Endodermal cell (in vitro differentiated cells): ENCODE results near the gene ZBED1. TPM values are rescaled to one million over a fixed set of nuclear protein-coding genes. Genes with fewer than 3 reads are reported as not detected.

ENCODE experiments used
- DNase-seq: peaks from one replicate; pipeline ENCODE4 v3.0.0-alpha.2; 2017
- H3K27ac ChIP-seq: 2 replicates; pipeline ENCODE4 v1.5.1; 2013; ENCODE audit warnings: mild to moderate bottlenecking, low read depth, low read length, moderate library complexity
- H3K27me3 ChIP-seq: 2 replicates; pipeline ENCODE4 v1.6.1; 2013; ENCODE audit warnings: mild to moderate bottlenecking, low read length, moderate library complexity; ENCODE audit not compliant: insufficient read depth, control insufficient read depth, poor library complexity, severe bottlenecking
- H3K36me3 ChIP-seq: 2 replicates; pipeline ENCODE4 v1.7.0; 2013; ENCODE audit warnings: mild to moderate bottlenecking, low read length, moderate library complexity; ENCODE audit not compliant: control insufficient read depth, insufficient read depth
- H3K4me1 ChIP-seq: one replicate; pipeline ENCODE4 v1.7.0; 2013; ENCODE audit warnings: low read length; ENCODE audit not compliant: control insufficient read depth, insufficient read depth
- H3K4me3 ChIP-seq: 2 replicates; pipeline ENCODE4 v1.5.1; 2013; ENCODE audit warnings: mild to moderate bottlenecking, low read length, moderate library complexity
- H3K9ac ChIP-seq: 2 replicates; pipeline ENCODE4 v1.6.1; 2013; ENCODE audit warnings: mild to moderate bottlenecking, low read length, moderate library complexity; ENCODE audit not compliant: poor library complexity, severe bottlenecking; ENCODE audit errors: extremely low read depth
- H3K9me3 ChIP-seq: 2 replicates; pipeline ENCODE4 v1.6.1; 2013; ENCODE audit warnings: mild to moderate bottlenecking, low read length, moderate library complexity; ENCODE audit not compliant: control insufficient read depth
- H3K27ac Mint-ChIP-seq: 2 replicates; pipeline ENCODE4 v1.8.0; 2020; ENCODE audit warnings: mixed read lengths
- H3K27me3 Mint-ChIP-seq: 2 replicates; pipeline ENCODE4 v1.8.0; 2021; ENCODE audit warnings: mild to moderate bottlenecking, mixed read lengths; ENCODE audit not compliant: insufficient read depth
- H3K36me3 Mint-ChIP-seq: 2 replicates; pipeline ENCODE4 v1.8.0; 2020; ENCODE audit warnings: low read depth, mixed read lengths
- H3K4me1 Mint-ChIP-seq: 2 replicates; pipeline ENCODE4 v1.8.0; 2020; ENCODE audit warnings: mixed read lengths
- H3K4me3 Mint-ChIP-seq: 2 replicates; pipeline ENCODE4 v1.8.0; 2020; ENCODE audit warnings: mild to moderate bottlenecking, moderate library complexity, mixed read lengths
- H3K9me3 Mint-ChIP-seq: 2 replicates; pipeline ENCODE4 v1.8.0; 2020; ENCODE audit warnings: mild to moderate bottlenecking, mixed read lengths
- WGBS, 2 experiments: methylation state at CpG; one replicate each; pipeline versions ENCODE4 v1.1.5 to v1.1.7; 2013; ENCODE audit warnings: missing lambda C conversion rate in 2 of 2, mixed read lengths in 1 of 2; ENCODE audit not compliant: insufficient coverage in 1 of 2, insufficient read length in 1 of 2; 5-methylcytosine and 5-hydroxymethylcytosine counted together
- total RNA-seq, 2 donors: library from RNA; stranded (reverse); fragmentation: NEBNext Ultra II Directional in 1 of 2; extraction: Animal tissue kit (Norgen Biotek cat#: 25700) in 1 of 2; gene quantifications; 2 replicates in 1 of 2; 3 replicates in 1 of 2; pipeline ENCODE4 v1.2.1, GENCODE V29; 2021
- TF ChIP-seq, protein P1 (sequence below): fragments of 200-600 bp; sonication (generic); conservative IDR thresholded peaks from 2 replicates; pipeline ENCODE4 v1.5.0; 2021; ENCODE audit warnings: antibody characterized with exemption, mild to moderate bottlenecking

Gene ZBED1
- total RNA-seq, 2 donors from 2014 or later, result 55.8 to 71.9 TPM

DNA sequence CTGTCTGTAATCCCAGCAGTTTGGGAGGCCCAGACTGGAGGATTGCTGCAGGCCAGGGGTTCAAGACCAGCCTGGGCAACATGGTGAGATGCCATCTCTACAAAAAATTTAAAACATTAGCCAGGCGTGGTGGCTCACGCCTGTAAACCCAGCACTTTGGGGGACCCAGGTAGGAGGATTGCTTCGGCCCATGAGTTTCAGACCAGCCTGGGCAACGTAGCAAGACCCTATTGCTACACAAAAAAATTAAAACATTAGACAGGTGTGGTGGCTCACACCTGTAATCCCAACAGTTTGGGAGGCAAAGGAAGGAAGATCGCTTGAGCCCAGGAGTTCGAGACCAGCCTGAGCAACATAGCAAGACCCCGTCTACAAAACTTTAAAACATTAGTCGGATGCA lies 1.3 kb downstream of the ZBED1 start:
- H3K27me3 ChIP-seq, result no peaks in the 10 kb centered on the region

DNA sequence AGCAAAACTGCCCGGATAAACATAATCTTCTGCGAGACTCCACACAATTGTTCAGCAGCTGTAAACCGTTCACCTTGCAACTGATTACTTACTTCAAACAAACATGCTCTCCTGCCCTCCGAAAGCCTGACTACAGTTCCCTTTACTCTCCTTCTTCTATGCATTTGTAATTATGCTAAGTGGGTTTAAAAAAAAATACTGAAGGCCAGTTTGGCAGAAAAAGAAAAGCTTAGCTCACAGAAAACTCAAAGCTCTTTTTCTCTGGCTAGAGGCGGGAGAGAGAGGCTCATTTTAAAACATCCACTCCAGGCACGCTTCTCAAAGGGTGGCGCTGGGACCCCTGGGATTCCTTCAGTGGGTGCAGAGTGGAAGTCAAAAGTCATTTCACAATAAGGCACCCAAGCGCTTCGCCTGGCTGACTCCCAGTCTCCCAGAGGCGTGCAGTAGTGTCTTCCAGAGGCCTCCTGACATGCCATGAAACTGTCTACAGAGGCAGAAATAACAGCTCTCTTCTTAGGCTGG lies 1.9 kb downstream of the ZBED1 start:
- Histone ChIP-seq H3K27ac (peak overlapping the region; percentile 57), H3K9ac (peak overlapping the region; percentile 40), H3K9me3 (no peaks in the 10 kb centered on the region)

More for the DNA sequence above, 1.3 kb downstream of the ZBED1 start:
- Mint-ChIP-seq H3K9me3 (no peaks in the 10 kb centered on the region), H3K27ac (peak overlapping the region; percentile 89), H3K36me3 (peaks cover 23% of the 10 kb centered on the region), H3K4me1 (peaks cover 32% of the 10 kb centered on the region), H3K27me3 (no peaks in the 10 kb centered on the region), H3K4me3 (peak overlapping the region; percentile 72)
- Histone ChIP-seq H3K9me3 (no peaks in the 10 kb centered on the region), H3K27ac (no peak overlapping the region), H3K36me3 (peaks cover 12% of the 10 kb centered on the region), H3K4me1 (peaks cover 6% of the 10 kb centered on the region), H3K9ac (peak overlapping the region; percentile 40), H3K4me3 (peak overlapping the region; percentile 79)
- TF ChIP-seq, protein P1, sequence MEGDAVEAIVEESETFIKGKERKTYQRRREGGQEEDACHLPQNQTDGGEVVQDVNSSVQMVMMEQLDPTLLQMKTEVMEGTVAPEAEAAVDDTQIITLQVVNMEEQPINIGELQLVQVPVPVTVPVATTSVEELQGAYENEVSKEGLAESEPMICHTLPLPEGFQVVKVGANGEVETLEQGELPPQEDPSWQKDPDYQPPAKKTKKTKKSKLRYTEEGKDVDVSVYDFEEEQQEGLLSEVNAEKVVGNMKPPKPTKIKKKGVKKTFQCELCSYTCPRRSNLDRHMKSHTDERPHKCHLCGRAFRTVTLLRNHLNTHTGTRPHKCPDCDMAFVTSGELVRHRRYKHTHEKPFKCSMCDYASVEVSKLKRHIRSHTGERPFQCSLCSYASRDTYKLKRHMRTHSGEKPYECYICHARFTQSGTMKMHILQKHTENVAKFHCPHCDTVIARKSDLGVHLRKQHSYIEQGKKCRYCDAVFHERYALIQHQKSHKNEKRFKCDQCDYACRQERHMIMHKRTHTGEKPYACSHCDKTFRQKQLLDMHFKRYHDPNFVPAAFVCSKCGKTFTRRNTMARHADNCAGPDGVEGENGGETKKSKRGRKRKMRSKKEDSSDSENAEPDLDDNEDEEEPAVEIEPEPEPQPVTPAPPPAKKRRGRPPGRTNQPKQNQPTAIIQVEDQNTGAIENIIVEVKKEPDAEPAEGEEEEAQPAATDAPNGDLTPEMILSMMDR, result no peak
- no peak for DNase-seq
- 84 to 90% methylated on average over 7 to 8 of the region's 8 CpGs for WGBS, 2 experiments

DNA sequence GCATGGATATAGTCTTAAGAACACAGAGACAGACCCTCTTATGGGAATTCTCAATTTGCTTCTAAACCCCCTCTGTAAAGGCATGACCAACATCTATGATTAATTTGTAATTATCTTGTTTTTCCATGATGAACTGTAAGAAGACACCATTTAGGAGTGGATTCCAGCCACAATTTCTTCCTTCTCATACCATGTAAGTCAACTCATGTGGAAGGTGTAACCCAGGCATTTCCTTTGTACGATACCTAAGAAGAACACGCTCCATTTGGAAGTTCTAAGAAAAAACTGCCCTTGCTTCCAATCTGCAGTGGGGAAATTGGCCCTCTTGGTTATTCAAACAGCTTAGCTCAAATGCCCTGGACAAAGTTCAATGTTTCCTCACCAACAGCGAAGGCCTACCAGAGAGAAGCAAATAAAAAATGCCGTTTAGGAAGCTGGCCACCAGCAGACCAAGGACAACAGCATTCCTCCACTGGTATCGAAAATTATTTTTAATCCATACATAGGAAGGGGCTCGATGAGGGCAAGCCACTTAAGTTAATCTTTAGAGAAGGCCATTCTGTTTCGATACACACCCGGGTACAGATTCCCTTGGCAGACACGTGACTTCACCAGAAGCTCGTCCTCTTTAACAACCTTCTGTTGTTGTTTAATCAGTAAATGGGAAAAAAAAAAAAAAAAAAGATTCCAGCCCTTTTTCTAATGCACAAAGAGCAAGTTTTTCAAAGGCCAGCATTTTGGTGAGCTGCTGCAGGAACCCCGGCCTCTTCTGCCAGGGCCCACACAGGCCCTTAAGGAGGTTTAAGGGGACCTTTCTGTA lies 2.6 kb downstream of the ZBED1 start:
- peak overlapping the region; percentile 57 for H3K27ac ChIP-seq
- H3K9ac ChIP-seq, result peak overlapping the region; percentile 40
- peaks cover 23% of the 10 kb centered on the region for H3K36me3 Mint-ChIP-seq
- peak overlapping the region; percentile 72 for H3K4me3 Mint-ChIP-seq
- DNase-seq, result no peak
- H3K9me3 ChIP-seq, result no peaks in the 10 kb centered on the region
- H3K27ac Mint-ChIP-seq, result peak overlapping the region; percentile 89
- H3K4me1 ChIP-seq, result peaks cover 6% of the 10 kb centered on the region
- peaks cover 12% of the 10 kb centered on the region for H3K36me3 ChIP-seq
- H3K4me1 Mint-ChIP-seq, result peaks cover 32% of the 10 kb centered on the region
- no peaks in the 10 kb centered on the region for H3K27me3 Mint-ChIP-seq
- H3K9me3 Mint-ChIP-seq, result no peaks in the 10 kb centered on the region
- H3K4me3 ChIP-seq, result peak overlapping the region; percentile 79
- TF ChIP-seq, protein P1, result no peak
- 64 to 76% methylated on average over 7 to 11 of the region's 11 CpGs for WGBS, 2 experiments
- no peaks in the 10 kb centered on the region for H3K27me3 ChIP-seq

More for the DNA sequence above, 1.9 kb downstream of the ZBED1 start:
- Mint-ChIP-seq H3K4me1 (peaks cover 32% of the 10 kb centered on the region), H3K36me3 (peaks cover 23% of the 10 kb centered on the region), H3K27ac (peak overlapping the region; percentile 89), H3K9me3 (no peaks in the 10 kb centered on the region), H3K27me3 (no peaks in the 10 kb centered on the region), H3K4me3 (peak overlapping the region; percentile 72)
- peaks cover 6% of the 10 kb centered on the region for H3K4me1 ChIP-seq
- H3K4me3 ChIP-seq, result peak overlapping the region; percentile 79
- TF ChIP-seq, protein P1, result no peak
- DNase-seq, result no peak
- WGBS, 2 experiments, result 18 to 24% methylated on average over 5 to 10 of the region's 10 CpGs
- H3K27me3 ChIP-seq, result no peaks in the 10 kb centered on the region
- peaks cover 12% of the 10 kb centered on the region for H3K36me3 ChIP-seq
